Tibial nerve (tissue), 4 donors: Measurements from ENCODE around the gene TENM4. TPM values are rescaled to one million over a fixed set of nuclear protein-coding genes. Genes with fewer than 3 reads are reported as not detected.

Experiments used
- DNase-seq, 2 donors: peaks; one replicate each; pipeline ENCODE4 v3.0.0-alpha.2; 2019; ENCODE audit warnings: low spot score in 2 of 2
- H3K27ac ChIP-seq, 4 donors: fragments of 200-600 bp; sonication (generic) in 3 of 4; one replicate each; pipeline ENCODE4 v1.5.1; 2017 to 2019; ENCODE audit warnings: mild to moderate bottlenecking in 1 of 4
- H3K27me3 ChIP-seq, 2 donors: fragments of 200-600 bp; sonication (generic) in 1 of 2; one replicate each; pipeline versions ENCODE4 v1.5.1 to v1.6.0; 2017 to 2019
- H3K36me3 ChIP-seq, 3 donors: fragments of 200-600 bp; sonication (generic); one replicate each; pipeline ENCODE4 v1.5.1; 2018 to 2019
- H3K4me1 ChIP-seq, 4 donors: fragments of 200-600 bp; sonication (generic) in 3 of 4; one replicate each; pipeline ENCODE4 v1.5.1; 2017 to 2019
- H3K4me3 ChIP-seq, 4 donors: fragments of 200-600 bp; sonication (generic) in 3 of 4; one replicate each; pipeline ENCODE4 v1.5.1; 2017 to 2019; ENCODE audit warnings: mild to moderate bottlenecking in 1 of 4, moderate library complexity in 1 of 4
- H3K9me3 ChIP-seq, 4 donors: fragments of 200-600 bp; sonication (generic) in 3 of 4; one replicate each; pipeline ENCODE4 v1.5.1; 2017 to 2019
- CTCF ChIP-seq, 5 experiments: fragments of 200-600 bp in 3 of 5; fragments of 450-650 bp in 2 of 5; sonication (generic) in 3 of 5; IDR thresholded peaks; one replicate each; pipeline ENCODE4 v1.5.1; 2016 to 2019; ENCODE audit warnings: antibody characterized with exemption in 5 of 5, mild to moderate bottlenecking in 3 of 5, moderate library complexity in 2 of 5
- EP300 ChIP-seq, 2 donors: sonication (generic); formaldehyde crosslinking; IDR thresholded peaks; one replicate each; pipeline ENCODE4 v1.6.1; 2017; ENCODE audit warnings: antibody characterized with exemption in 2 of 2, mild to moderate bottlenecking in 1 of 2
- POLR2A ChIP-seq, 2 donors: fragments of 450-650 bp; IDR thresholded peaks; one replicate each; pipeline ENCODE4 v1.6.1; 2017; ENCODE audit warnings: antibody characterized with exemption in 2 of 2, mild to moderate bottlenecking in 2 of 2, moderate library complexity in 2 of 2
- WGBS, 2 donors: methylation state at CpG; one replicate each; pipeline ENCODE4 v1.1.5; 2018; 5-methylcytosine and 5-hydroxymethylcytosine counted together
- total RNA-seq, 4 donors: library from RNA; depleted of rRNA; stranded (reverse); fragments of >200 nt; gene quantifications; one replicate each; pipeline ENCODE4 v1.1.0, GENCODE V29; 2016

Gene TENM4
- total RNA-seq, 4 donors from 2014 or later: 15.3 to 36.3 (median 19.6) TPM

- Histone ChIP-seq H3K27ac (no peak overlapping the region), H3K36me3 (no peaks in the 10 kb centered on the region), H3K4me3 (no peak overlapping the region), H3K9me3 (no peaks in the 10 kb centered on the region), H3K27me3 (no peaks in the 10 kb centered on the region), H3K4me1 (peaks cover 0 to 20% (median 0%) of the 10 kb centered on the region in 4 donors)
- DNase-seq: no peak
- WGBS, 2 donors: 77% methylated on average over 6 of the region's 6 CpGs
- TF ChIP-seq POLR2A (IDR thresholded peaks at IDR 0.05) (no peak), EP300 (IDR thresholded peaks at IDR 0.05) (no peak), CTCF (IDR thresholded peaks at IDR 0.05) (no peak)
These were observed 357.5 kb downstream of the TENM4 start for GRCh38 chr11:79083352-79083751.

- Histone ChIP-seq H3K36me3 (no peaks in the 10 kb centered on the region), H3K27ac (no peak overlapping the region), H3K27me3 (no peaks in the 10 kb centered on the region), H3K9me3 (no peaks in the 10 kb centered on the region), H3K4me1 (peaks cover 0 to 18% (median 0%) of the 10 kb centered on the region in 4 donors), H3K4me3 (no peak overlapping the region)
- 72 to 74% methylated on average over 4 to 7 of the region's 7 CpGs for WGBS, 2 donors
- DNase-seq: no peak
- no peak for TF ChIP-seq CTCF (IDR thresholded peaks at IDR 0.05)
These were observed 357.9 kb downstream of the TENM4 start for GRCh38 chr11:79082907-79083306.

- peaks cover 0 to 16% (median 0%) of the 10 kb centered on the region in 4 donors for H3K4me1 ChIP-seq
- H3K4me3 ChIP-seq: no peak overlapping the region
- H3K27ac ChIP-seq: no peak overlapping the region
- 91 to 94% methylated on average over 4 of the region's 4 CpGs for WGBS, 2 donors
- no peak for TF ChIP-seq EP300 (IDR thresholded peaks at IDR 0.05)
- TF ChIP-seq POLR2A (IDR thresholded peaks at IDR 0.05): no peak
- no peak for TF ChIP-seq CTCF (IDR thresholded peaks at IDR 0.05)
- H3K36me3 ChIP-seq: no peaks in the 10 kb centered on the region
- H3K9me3 ChIP-seq: no peaks in the 10 kb centered on the region
- DNase-seq: no peak
- H3K27me3 ChIP-seq: no peaks in the 10 kb centered on the region
These were observed 358.6 kb downstream of the TENM4 start for GRCh38 chr11:79082280-79082679.

- no peaks in the 10 kb centered on the region for H3K27me3 ChIP-seq
- WGBS, 2 donors: 42 to 54% methylated on average over 4 to 7 of the region's 7 CpGs
- TF ChIP-seq CTCF (IDR thresholded peaks at IDR 0.05) (no peak), EP300 (IDR thresholded peaks at IDR 0.05) (no peak)
- H3K27ac ChIP-seq: no peak overlapping the region
- no peaks in the 10 kb centered on the region for H3K9me3 ChIP-seq
- H3K36me3 ChIP-seq: no peaks in the 10 kb centered on the region
- no peak overlapping the region for H3K4me3 ChIP-seq
- no peak for DNase-seq
- H3K4me1 ChIP-seq: peaks cover 0 to 14% (median 0%) of the 10 kb centered on the region in 4 donors
These were observed 359.3 kb downstream of the TENM4 start for GRCh38 chr11:79081471-79082031.

GRCh38 chr11:79080551-79080950 lies 360.3 kb downstream of the TENM4 start:
- TF ChIP-seq EP300 (IDR thresholded peaks at IDR 0.05): no peak
- TF ChIP-seq POLR2A (IDR thresholded peaks at IDR 0.05): no peak
- peaks cover 0 to 14% (median 0%) of the 10 kb centered on the region in 4 donors for H3K4me1 ChIP-seq
- H3K27ac ChIP-seq: no peak overlapping the region
- no peaks in the 10 kb centered on the region for H3K36me3 ChIP-seq
- H3K4me3 ChIP-seq: no peak overlapping the region
- H3K9me3 ChIP-seq: no peaks in the 10 kb centered on the region
- no peak for DNase-seq
- no peaks in the 10 kb centered on the region for H3K27me3 ChIP-seq

- TF ChIP-seq EP300 (IDR thresholded peaks at IDR 0.05) (no peak), POLR2A (IDR thresholded peaks at IDR 0.05) (no peak), CTCF (IDR thresholded peaks at IDR 0.05) (no peak)
- Histone ChIP-seq H3K9me3 (no peaks in the 10 kb centered on the region), H3K4me3 (no peak overlapping the region), H3K27me3 (no peaks in the 10 kb centered on the region), H3K4me1 (peaks cover 0 to 14% (median 0%) of the 10 kb centered on the region in 4 donors), H3K27ac (no peak overlapping the region), H3K36me3 (no peaks in the 10 kb centered on the region)
- DNase-seq: no peak
- WGBS, 2 donors: 78 to 96% methylated on average over 6 to 7 of the region's 7 CpGs
These were observed 361.8 kb downstream of the TENM4 start for GRCh38 chr11:79078999-79079398.
